Naive thymus-derived CD4-positive, alpha-beta T cell (primary cell): ENCODE measurements around the gene TAF11L11. TPM values are rescaled to one million over a fixed set of nuclear protein-coding genes. Genes with fewer than 3 reads are reported as not detected.
"Not testable (repeated sequence)": the region's sequence is repeated elsewhere in the genome, so short reads cannot be mapped to it uniquely, and the experiment has no call there.

Experiments
- ATAC-seq: fragments of 150-1000 bp; cut with Tn5 transposase; 2 replicates; pipeline ENCODE4 v1.10.0; 2021; ENCODE audit warnings: mild to moderate bottlenecking, moderate library complexity
- CTCF ChIA-PET: fragments of 350-600 bp; sonication (Branson Sonifier 250); formaldehyde crosslinking; loops from one replicate; lab custom pipeline; 2021; ENCODE audit warnings: antibody characterized with exemption; lab: Charles Lee
- POLR2A ChIA-PET: fragments of 350-600 bp; sonication (Branson Sonifier 250); formaldehyde crosslinking; loops from one replicate; lab custom pipeline; 2021; ENCODE audit warnings: antibody characterized with exemption, inconsistent platforms; lab: Charles Lee
- DNase-seq, 9 donors: peaks; one replicate each; pipeline versions ENCODE4 v3.0.0 to v3.0.0-alpha.2; 2020 to 2022; ENCODE audit warnings: mixed read lengths in 1 of 9
- H3K27ac ChIP-seq: one replicate; pipeline ENCODE4 v1.7.0; 2013; ENCODE audit warnings: mild to moderate bottlenecking, low read depth, low read length, moderate library complexity
- H3K27me3 ChIP-seq, 2 donors: one replicate each; pipeline ENCODE4 v1.7.0; 2013; ENCODE audit warnings: low read length in 2 of 2, mild to moderate bottlenecking in 2 of 2, moderate library complexity in 2 of 2; ENCODE audit not compliant: control insufficient read depth in 2 of 2, insufficient read depth in 2 of 2
- H3K36me3 ChIP-seq, 3 experiments: 1 replicate in 2 of 3; 2 replicates in 1 of 3; pipeline ENCODE4 v1.7.0; 2013; ENCODE audit warnings: low read length in 3 of 3, mild to moderate bottlenecking in 3 of 3, moderate library complexity in 1 of 3; ENCODE audit not compliant: insufficient read depth in 3 of 3, control insufficient read depth in 2 of 3
- H3K4me1 ChIP-seq, 2 donors: one replicate each; pipeline ENCODE4 v1.7.0; 2013; ENCODE audit warnings: low read length in 2 of 2, mild to moderate bottlenecking in 2 of 2, moderate library complexity in 1 of 2; ENCODE audit not compliant: control insufficient read depth in 2 of 2, insufficient read depth in 2 of 2
- H3K4me3 ChIP-seq: 2 replicates; pipeline ENCODE4 v1.7.0; 2013; ENCODE audit warnings: mild to moderate bottlenecking, low read length
- H3K9me3 ChIP-seq, 3 experiments: 1 replicate in 2 of 3; 2 replicates in 1 of 3; pipeline ENCODE4 v1.7.0; 2013; ENCODE audit warnings: low read length in 3 of 3; ENCODE audit not compliant: control insufficient read depth in 2 of 3
- H3K27ac Mint-ChIP-seq, 9 donors: one replicate each; pipeline ENCODE4 v1.8.0; 2020 to 2022; ENCODE audit warnings: mixed read lengths in 9 of 9, mild to moderate bottlenecking in 8 of 9, moderate library complexity in 5 of 9, inconsistent platforms in 2 of 9
- H3K27me3 Mint-ChIP-seq, 5 donors: one replicate each; pipeline ENCODE4 v1.8.0; 2021 to 2022; ENCODE audit warnings: mixed read lengths in 5 of 5, mild to moderate bottlenecking in 1 of 5
- H3K36me3 Mint-ChIP-seq, 5 donors: one replicate each; pipeline ENCODE4 v1.8.0; 2020 to 2022; ENCODE audit warnings: mixed read lengths in 5 of 5, mild to moderate bottlenecking in 3 of 5, inconsistent platforms in 1 of 5
- H3K4me1 Mint-ChIP-seq, 7 donors: one replicate each; pipeline ENCODE4 v1.8.0; 2020 to 2022; ENCODE audit warnings: mixed read lengths in 7 of 7, mild to moderate bottlenecking in 3 of 7, inconsistent platforms in 1 of 7
- H3K4me3 Mint-ChIP-seq, 10 donors: one replicate each; pipeline ENCODE4 v1.8.0; 2020 to 2022; ENCODE audit warnings: mild to moderate bottlenecking in 10 of 10, mixed read lengths in 10 of 10, moderate library complexity in 6 of 10, inconsistent platforms in 2 of 10
- H3K9me3 Mint-ChIP-seq, 11 donors: one replicate each; pipeline ENCODE4 v1.8.0; 2020 to 2022; ENCODE audit warnings: mixed read lengths in 11 of 11, mild to moderate bottlenecking in 4 of 11, inconsistent platforms in 1 of 11, moderate library complexity in 1 of 11
- intact Hi-C, 2 donors: fragments of 100-400 bp; cut with micrococcal nuclease; formaldehyde crosslinking; loops; one replicate each; pipeline ENCODE4 v1.15.1; 2023
- polyA plus RNA-seq, 2 donors: library from polyadenylated mRNA; unstranded; fragments of 300-500 nt; fragmentation: Illumina TruSeq; gene quantifications; one replicate each; pipeline ENCODE4 v1.2.3, GENCODE V29; 2021
- total RNA-seq, 6 experiments: library from RNA in 5 of 6; stranded (reverse) in 5 of 6; gene quantifications; 1 replicate in 5 of 6; 2 replicates in 1 of 6; pipeline ENCODE4 v1.2.3 and lab custom pipeline; 2021 to 2026

Gene TAF11L11
- total RNA-seq: not detected
- not detected for polyA plus RNA-seq
- not detected for total RNA-seq (lab: John Stamatoyannopoulos, UW)

- ATAC-seq: not testable (repeated sequence)
These were observed at the start of gene TAF11L11 for GRCh38 chr5:17603880-17604279. Gene TAF11L11 (plus strand): TSS chr5:17604183.

GRCh38 chr5:17585658-17586057, 18.3 kb upstream of the TAF11L11 start, which contains the start of gene TAF11L7:
Gene TAF11L7 (minus strand): TSS chr5:17585758.
- H3K27me3 Mint-ChIP-seq, H3K4me3 ChIP-seq, H3K4me1 Mint-ChIP-seq, DNase-seq, H3K9me3 Mint-ChIP-seq, H3K36me3 Mint-ChIP-seq, H3K27me3 ChIP-seq, H3K4me1 ChIP-seq, H3K9me3 ChIP-seq, CTCF ChIA-PET, H3K27ac Mint-ChIP-seq, POLR2A ChIA-PET, H3K27ac ChIP-seq, intact Hi-C loops, H3K36me3 ChIP-seq, ATAC-seq, H3K4me3 Mint-ChIP-seq: not testable (repeated sequence)

More at GRCh38 chr5:17603880-17604279, at the start of gene TAF11L11:
- H3K27ac Mint-ChIP-seq, CTCF ChIA-PET, H3K4me3 Mint-ChIP-seq, H3K4me1 Mint-ChIP-seq, H3K27me3 Mint-ChIP-seq, H3K4me1 ChIP-seq, H3K36me3 Mint-ChIP-seq, H3K27ac ChIP-seq, H3K36me3 ChIP-seq, H3K9me3 ChIP-seq, H3K4me3 ChIP-seq, intact Hi-C loops, H3K27me3 ChIP-seq, DNase-seq, POLR2A ChIA-PET: not testable (repeated sequence)
- peaks cover 2 to 19% (median 7%) of the 10 kb centered on the region in 11 donors for H3K9me3 Mint-ChIP-seq

- CTCF ChIA-PET, H3K36me3 ChIP-seq, DNase-seq, H3K4me1 ChIP-seq, H3K27ac ChIP-seq, H3K4me1 Mint-ChIP-seq, H3K9me3 Mint-ChIP-seq, H3K4me3 Mint-ChIP-seq, intact Hi-C loops, H3K27me3 ChIP-seq, H3K27me3 Mint-ChIP-seq, H3K27ac Mint-ChIP-seq, H3K36me3 Mint-ChIP-seq, H3K4me3 ChIP-seq, ATAC-seq, POLR2A ChIA-PET, H3K9me3 ChIP-seq: not testable (repeated sequence)
These were observed 13.1 kb upstream of the TAF11L11 start, which contains the start of gene TAF11L8 for GRCh38 chr5:17590860-17591259. Gene TAF11L8 (minus strand): TSS chr5:17590960.

- DNase-seq, H3K4me1 ChIP-seq, H3K36me3 Mint-ChIP-seq, H3K9me3 ChIP-seq, H3K27me3 ChIP-seq, H3K9me3 Mint-ChIP-seq, CTCF ChIA-PET, POLR2A ChIA-PET, H3K4me3 Mint-ChIP-seq, H3K4me3 ChIP-seq, H3K27ac ChIP-seq, ATAC-seq, H3K27me3 Mint-ChIP-seq, intact Hi-C loops, H3K4me1 Mint-ChIP-seq, H3K27ac Mint-ChIP-seq, H3K36me3 ChIP-seq: not testable (repeated sequence)
These were observed 9.7 kb upstream of the TAF11L11 start, which contains the start of gene TAF11L9 for GRCh38 chr5:17594255-17594654. Gene TAF11L9 (minus strand): TSS chr5:17594394.

GRCh38 chr5:17597728-17598127, 6.3 kb upstream of the TAF11L11 start, which contains the start of gene TAF11L10:
Gene TAF11L10 (minus strand): TSS chr5:17597828.
- intact Hi-C loops, H3K27me3 ChIP-seq, CTCF ChIA-PET, H3K27me3 Mint-ChIP-seq, H3K4me1 Mint-ChIP-seq, H3K4me3 ChIP-seq, H3K4me3 Mint-ChIP-seq, POLR2A ChIA-PET, ATAC-seq, H3K36me3 ChIP-seq, H3K4me1 ChIP-seq, DNase-seq, H3K9me3 ChIP-seq, H3K27ac Mint-ChIP-seq, H3K9me3 Mint-ChIP-seq, H3K27ac ChIP-seq, H3K36me3 Mint-ChIP-seq: not testable (repeated sequence)

- Histone ChIP-seq H3K27me3 (no peaks in the 10 kb centered on the region), H3K36me3 (no peaks in the 10 kb centered on the region), H3K4me1 (no peaks in the 10 kb centered on the region), H3K4me3 (no peak overlapping the region), H3K27ac (no peak overlapping the region), H3K9me3 (no peaks in the 10 kb centered on the region)
- ATAC-seq (no peak), DNase-seq (no peak)
- Mint-ChIP-seq H3K27me3 (no peaks in the 10 kb centered on the region), H3K36me3 (no peaks in the 10 kb centered on the region), H3K4me1 (no peaks in the 10 kb centered on the region), H3K4me3 (no peak overlapping the region), H3K27ac (no peak overlapping the region), H3K9me3 (peaks cover 2 to 20% (median 7%) of the 10 kb centered on the region in 11 donors)
- ChIA-PET POLR2A (no interaction called here), CTCF (no interaction called here)
- intact Hi-C loops: no loop called here
These were observed 968 bp downstream of the TAF11L11 start for GRCh38 chr5:17604951-17605350.

- H3K27ac Mint-ChIP-seq, H3K36me3 Mint-ChIP-seq, H3K27ac ChIP-seq, H3K9me3 ChIP-seq, H3K27me3 ChIP-seq, H3K4me1 Mint-ChIP-seq, POLR2A ChIA-PET, ATAC-seq, DNase-seq, H3K27me3 Mint-ChIP-seq, H3K36me3 ChIP-seq, H3K4me3 ChIP-seq, intact Hi-C loops, H3K4me3 Mint-ChIP-seq, CTCF ChIA-PET, H3K4me1 ChIP-seq: not testable (repeated sequence)
- peaks cover 0 to 24% (median 9%) of the 10 kb centered on the region in 11 donors for H3K9me3 Mint-ChIP-seq
These were observed 3.5 kb downstream of the TAF11L11 start for GRCh38 chr5:17607461-17607860.
